Measurements from ENCODE around the gene PDE11A. TPM values are rescaled to one million over a fixed set of nuclear protein-coding genes. Genes with fewer than 3 reads are reported as not detected.
"Not testable (repeated sequence)": the region's sequence is repeated elsewhere in the genome, so short reads cannot be mapped to it uniquely, and the experiment has no call there.

Gene PDE11A
- total RNA-seq, 1 donor from 2014 or later = not detected

- no peak for DNase-seq (ENCODE audit: extremely low read depth, low read depth, low spot score)
These were observed 2.4 kb upstream of the PDE11A start for GRCh38 chr2:178075006-178075326.

- no peak for DNase-seq (ENCODE audit: extremely low read depth, low read depth, low spot score)
These were observed 1.8 kb upstream of the PDE11A start for GRCh38 chr2:178074123-178075005.

GRCh38 chr2:178072000-178072382, 586 bp downstream of the PDE11A start:
- no peak for DNase-seq (ENCODE audit: extremely low read depth, low read depth, low spot score)

GRCh38 chr2:178070824-178071223, 1.8 kb downstream of the PDE11A start:
- DNase-seq (ENCODE audit: extremely low read depth, low read depth, low spot score) = no peak

- no peak for DNase-seq (ENCODE audit: extremely low read depth, low read depth, low spot score)
These were observed 3.0 kb downstream of the PDE11A start for GRCh38 chr2:178069551-178069950.

- DNase-seq (ENCODE audit: extremely low read depth, low read depth, low spot score) = no peak
These were observed 3.6 kb downstream of the PDE11A start for GRCh38 chr2:178068823-178069454.

GRCh38 chr2:178066890-178067669, 5.5 kb downstream of the PDE11A start:
- no peak for DNase-seq (ENCODE audit: extremely low read depth, low read depth, low spot score)

GRCh38 chr2:178066324-178066723, 6.3 kb downstream of the PDE11A start:
- no peak for DNase-seq (ENCODE audit: extremely low read depth, low read depth, low spot score)

GRCh38 chr2:178059681-178060080, 12.9 kb downstream of the PDE11A start:
- no peak for DNase-seq (ENCODE audit: extremely low read depth, low read depth, low spot score)

GRCh38 chr2:178059111-178059510, 13.5 kb downstream of the PDE11A start:
- no peak for DNase-seq (ENCODE audit: extremely low read depth, low read depth, low spot score)

- DNase-seq (ENCODE audit: extremely low read depth, low read depth, low spot score) = no peak
These were observed 15.3 kb downstream of the PDE11A start for GRCh38 chr2:178057179-178057680.

- DNase-seq (ENCODE audit: extremely low read depth, low read depth, low spot score) = no peak
These were observed 16.2 kb downstream of the PDE11A start for GRCh38 chr2:178056345-178056744.

GRCh38 chr2:178051257-178051656, 21.3 kb downstream of the PDE11A start:
- not testable (repeated sequence) for DNase-seq (ENCODE audit: extremely low read depth, low read depth, low spot score)

GRCh38 chr2:178047391-178047790, 25.2 kb downstream of the PDE11A start:
- no peak for DNase-seq (ENCODE audit: extremely low read depth, low read depth, low spot score)

GRCh38 chr2:178044836-178045235, 27.7 kb downstream of the PDE11A start:
- no peak for DNase-seq (ENCODE audit: extremely low read depth, low read depth, low spot score)

GRCh38 chr2:178043266-178043665, 29.3 kb downstream of the PDE11A start:
- no peak for DNase-seq (ENCODE audit: extremely low read depth, low read depth, low spot score)

- not testable (repeated sequence) for DNase-seq (ENCODE audit: extremely low read depth, low read depth, low spot score)
These were observed 39.0 kb downstream of the PDE11A start for GRCh38 chr2:178033583-178033982.

- DNase-seq (ENCODE audit: extremely low read depth, low read depth, low spot score) = no peak
These were observed 43.2 kb downstream of the PDE11A start for GRCh38 chr2:178029342-178029741.

GRCh38 chr2:178025551-178026185, 46.9 kb downstream of the PDE11A start:
- DNase-seq (ENCODE audit: extremely low read depth, low read depth, low spot score) = no peak

- no peak for DNase-seq (ENCODE audit: extremely low read depth, low read depth, low spot score)
These were observed 54.4 kb downstream of the PDE11A start for GRCh38 chr2:178018141-178018540.

- DNase-seq (ENCODE audit: extremely low read depth, low read depth, low spot score) = no peak
These were observed 56.0 kb downstream of the PDE11A start for GRCh38 chr2:178016612-178017011.

Data from glomerular endothelial cell (primary cell).